HEK293 (cell line): ENCODE measurements around the gene DIP2A.

Experiments used
- ZFP3 ChIP-seq: fragments of 450-650 bp; formaldehyde crosslinking; IDR thresholded peaks from 2 replicates; pipeline ENCODE4 v1.5.1; 2016; ENCODE audit warnings: low read depth, missing biosample characterization, missing genetic modification characterization
- ZNF174 ChIP-seq: fragments of 450-650 bp; formaldehyde crosslinking; IDR thresholded peaks from 2 replicates; pipeline ENCODE4 v1.5.0; 2017; ENCODE audit warnings: missing biosample characterization, mild to moderate bottlenecking, missing genetic modification characterization
- ZNF747 ChIP-seq: fragments of 450-650 bp; formaldehyde crosslinking; IDR thresholded peaks from 2 replicates; pipeline ENCODE4 v1.5.1; 2016; ENCODE audit warnings: missing biosample characterization, missing genetic modification characterization

GRCh38 chr21:46456750-46457149, 1.9 kb upstream of the DIP2A start:
- TF ChIP-seq ZFP3 (tag by site-specific recombination): no peak
- no peak for TF ChIP-seq ZNF174 (tag by site-specific recombination)
- no peak for TF ChIP-seq ZNF747 (tag by site-specific recombination)
